GM12872 (cell line): ENCODE data around the gene PCDHGA2.

Experiments
- CTCF ChIP-seq: IDR thresholded peaks from 3 replicates; pipeline ENCODE4 v1.5.1; 2011; ENCODE audit warnings: low read depth, mild to moderate bottlenecking, low read length, moderate library complexity; ENCODE audit not compliant: insufficient read depth

The PCDHGA2 gene

GRCh38 chr5:141338538-141339306, at the start of gene PCDHGA2:
Gene PCDHGA2 (plus strand): TSS chr5:141338760.
- peak; percentile 54; the same call in 2 of the 3 replicates for TF ChIP-seq CTCF

- no peak for TF ChIP-seq CTCF
Measured at GRCh38 chr5:141298376-141298775, 40.2 kb upstream of the PCDHGA2 start.

- no peak for TF ChIP-seq CTCF
Measured at GRCh38 chr5:141303756-141304155, 34.8 kb upstream of the PCDHGA2 start, which contains the start of gene SLC25A2. Gene SLC25A2 (minus strand): TSS chr5:141304049. CDS start chr5:141303865, 184 bp downstream.

- no peak for TF ChIP-seq CTCF
Measured at GRCh38 chr5:141306630-141307029, 31.9 kb upstream of the PCDHGA2 start.

- TF ChIP-seq CTCF: no peak
Measured at GRCh38 chr5:141313711-141314110, 24.8 kb upstream of the PCDHGA2 start.

GRCh38 chr5:141319202-141319601, 19.4 kb upstream of the PCDHGA2 start:
- no peak for TF ChIP-seq CTCF

GRCh38 chr5:141319699-141320098, 18.9 kb upstream of the PCDHGA2 start:
- no peak for TF ChIP-seq CTCF
